Calu3 (cell line): ENCODE results near the gene ZNF554. TPM values are rescaled to one million over a fixed set of nuclear protein-coding genes. Genes with fewer than 3 reads are reported as not detected.

Experiments
- BruUV-seq: library from RNA; stranded (reverse); fragments of 400-500 nt; replicated peaks from 2 replicates; lab custom pipeline; 2021; lab: Mats Ljungman, UMichigan
- CTCF ChIA-PET: fragments of 300-600 bp; sonication (Branson Sonifier 250); formaldehyde crosslinking; loops from one replicate; lab custom pipeline; 2022; ENCODE audit warnings: antibody characterized with exemption; lab: Charles Lee
- DNase-seq: peaks from one replicate; pipeline ENCODE4 v3.0.0; 2022
- H3K27ac Mint-ChIP-seq: one replicate; pipeline ENCODE4 v1.8.0; 2022; ENCODE audit warnings: mixed read lengths; ENCODE audit not compliant: unreplicated experiment
- H3K27me3 Mint-ChIP-seq: one replicate; pipeline ENCODE4 v1.8.0; 2022; ENCODE audit warnings: mixed read lengths; ENCODE audit not compliant: unreplicated experiment
- H3K36me3 Mint-ChIP-seq: one replicate; pipeline ENCODE4 v1.8.0; 2022; ENCODE audit warnings: mild to moderate bottlenecking, moderate library complexity, mixed read lengths; ENCODE audit not compliant: insufficient read depth, unreplicated experiment
- H3K4me1 Mint-ChIP-seq: one replicate; pipeline ENCODE4 v1.8.0; 2022; ENCODE audit warnings: mild to moderate bottlenecking, low read depth, mixed read lengths; ENCODE audit not compliant: unreplicated experiment
- H3K4me3 Mint-ChIP-seq: one replicate; pipeline ENCODE4 v1.8.0; 2022; ENCODE audit warnings: mild to moderate bottlenecking, low read depth, moderate library complexity, mixed read lengths; ENCODE audit not compliant: unreplicated experiment
- H3K9me3 Mint-ChIP-seq: one replicate; pipeline ENCODE4 v1.8.0; 2022; ENCODE audit warnings: low read depth, mixed read lengths; ENCODE audit not compliant: unreplicated experiment
- intact Hi-C: fragments of 100-400 bp; cut with micrococcal nuclease; formaldehyde crosslinking; loops from one replicate; pipeline ENCODE4 v1.10.0; 2022; ENCODE audit not compliant: unreplicated experiment
- total RNA-seq: library from RNA; stranded (reverse); gene quantifications from 2 replicates; pipeline ENCODE4 v1.2.3, GENCODE V29; 2022
- TF ChIP-seq, protein P1 (sequence below): fragments of 200-600 bp; IDR thresholded peaks from one replicate; pipeline ENCODE4 v1.8.0; 2022; ENCODE audit warnings: antibody characterized with exemption; ENCODE audit not compliant: unreplicated experiment

Gene ZNF554
- total RNA-seq, 1 experiment from 2014 or later: 4.9 TPM

DNA sequence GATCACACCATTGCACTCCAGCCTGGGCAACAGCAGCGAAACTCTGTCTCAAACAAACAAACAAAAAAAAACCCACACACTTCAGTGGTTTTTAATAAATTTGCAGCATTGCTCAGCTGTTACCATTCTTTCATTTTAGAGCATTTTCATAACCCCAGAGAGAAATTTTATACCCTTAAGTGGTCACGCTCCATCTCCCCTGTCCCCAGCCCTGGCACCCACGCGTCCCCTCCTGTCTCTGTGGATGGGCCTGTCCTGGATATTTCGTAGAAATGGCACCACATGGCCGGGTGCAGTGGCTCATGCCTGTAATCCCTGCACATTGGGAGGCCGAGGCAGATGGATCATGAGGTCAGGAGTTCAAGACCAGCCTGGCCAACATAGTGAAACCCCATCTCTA, 26.5 kb upstream of the ZNF554 start:
- no TSS peak for BruUV-seq
- Mint-ChIP-seq H3K4me1 (no peaks in the 10 kb centered on the region), H3K36me3 (peaks cover 22% of the 10 kb centered on the region), H3K27ac (no peak overlapping the region), H3K4me3 (no peak overlapping the region), H3K9me3 (no peaks in the 10 kb centered on the region), H3K27me3 (no peaks in the 10 kb centered on the region)
- TF ChIP-seq, protein P1, sequence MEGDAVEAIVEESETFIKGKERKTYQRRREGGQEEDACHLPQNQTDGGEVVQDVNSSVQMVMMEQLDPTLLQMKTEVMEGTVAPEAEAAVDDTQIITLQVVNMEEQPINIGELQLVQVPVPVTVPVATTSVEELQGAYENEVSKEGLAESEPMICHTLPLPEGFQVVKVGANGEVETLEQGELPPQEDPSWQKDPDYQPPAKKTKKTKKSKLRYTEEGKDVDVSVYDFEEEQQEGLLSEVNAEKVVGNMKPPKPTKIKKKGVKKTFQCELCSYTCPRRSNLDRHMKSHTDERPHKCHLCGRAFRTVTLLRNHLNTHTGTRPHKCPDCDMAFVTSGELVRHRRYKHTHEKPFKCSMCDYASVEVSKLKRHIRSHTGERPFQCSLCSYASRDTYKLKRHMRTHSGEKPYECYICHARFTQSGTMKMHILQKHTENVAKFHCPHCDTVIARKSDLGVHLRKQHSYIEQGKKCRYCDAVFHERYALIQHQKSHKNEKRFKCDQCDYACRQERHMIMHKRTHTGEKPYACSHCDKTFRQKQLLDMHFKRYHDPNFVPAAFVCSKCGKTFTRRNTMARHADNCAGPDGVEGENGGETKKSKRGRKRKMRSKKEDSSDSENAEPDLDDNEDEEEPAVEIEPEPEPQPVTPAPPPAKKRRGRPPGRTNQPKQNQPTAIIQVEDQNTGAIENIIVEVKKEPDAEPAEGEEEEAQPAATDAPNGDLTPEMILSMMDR: no peak
- no peak for DNase-seq
- CTCF ChIA-PET: no interaction called here
- intact Hi-C loops: no loop called here

DNA sequence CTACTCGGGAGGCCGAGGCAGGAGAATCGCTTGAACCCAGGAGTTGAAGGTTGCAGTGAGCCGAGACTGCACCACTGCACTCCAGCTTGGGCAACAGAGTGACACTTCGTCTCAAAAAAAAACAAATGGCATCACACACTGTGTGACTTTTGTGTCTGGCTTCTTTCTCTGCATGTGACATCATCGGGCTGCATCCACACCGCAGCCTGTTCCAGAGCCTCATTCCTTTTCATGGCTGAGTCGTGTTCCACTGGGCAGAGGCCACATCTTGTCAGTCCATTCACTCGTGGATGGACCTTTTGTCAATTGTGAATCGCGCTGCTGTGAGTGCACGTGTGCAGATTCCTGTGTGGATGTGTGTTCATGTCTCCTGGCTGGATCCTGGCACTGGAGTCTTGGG, 26.1 kb upstream of the ZNF554 start:
- TF ChIP-seq, protein P1: no peak
- BruUV-seq: no TSS peak
- no peak for DNase-seq
- H3K9me3 Mint-ChIP-seq: no peaks in the 10 kb centered on the region
- H3K4me3 Mint-ChIP-seq: no peak overlapping the region
- peaks cover 26% of the 10 kb centered on the region for H3K36me3 Mint-ChIP-seq
- CTCF ChIA-PET: no interaction called here
- intact Hi-C loops: no loop called here
- H3K27ac Mint-ChIP-seq: no peak overlapping the region
- no peaks in the 10 kb centered on the region for H3K27me3 Mint-ChIP-seq
- H3K4me1 Mint-ChIP-seq: no peaks in the 10 kb centered on the region

DNA sequence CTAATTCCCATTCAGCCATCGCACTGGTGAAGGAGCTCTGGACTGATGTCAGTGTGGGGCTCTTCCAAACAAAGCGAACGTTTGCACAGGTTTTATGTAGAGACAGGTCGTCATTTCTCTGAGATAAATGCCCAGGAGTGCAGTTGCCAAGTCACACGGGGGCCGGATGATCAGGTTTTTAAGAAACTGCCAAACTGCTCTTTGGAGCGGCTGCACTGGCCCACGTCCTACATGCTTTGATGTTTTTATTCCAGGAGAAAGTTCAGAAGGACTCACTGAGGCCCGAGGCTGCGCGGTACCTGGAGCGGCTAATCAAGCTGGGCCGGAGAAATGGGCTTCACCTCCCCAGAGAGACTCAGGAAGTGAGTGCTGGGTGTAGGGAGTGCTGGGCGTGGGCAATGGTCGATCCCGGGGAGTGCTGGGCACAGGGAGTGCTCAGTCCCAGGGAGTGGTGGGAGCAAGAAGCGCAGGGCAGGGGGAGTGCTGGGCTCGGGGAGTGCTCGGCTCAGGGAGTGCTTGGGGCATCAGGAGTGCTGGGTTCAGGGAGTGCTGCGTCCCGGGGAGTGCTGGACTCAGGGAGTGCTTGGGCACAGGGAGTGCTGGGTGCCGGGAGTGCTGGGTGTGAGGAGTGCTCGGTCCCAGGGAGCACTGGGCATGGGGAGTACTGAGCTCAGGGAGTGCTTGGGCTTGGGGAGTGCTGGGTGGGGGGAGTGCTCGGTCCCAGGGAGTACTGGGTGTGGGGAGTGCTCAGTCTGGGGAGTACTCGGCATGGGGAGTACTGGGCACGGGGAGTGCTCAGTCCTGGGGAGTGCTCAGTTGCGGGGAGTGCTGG, 23.6 kb upstream of the ZNF554 start:
- no peak overlapping the region for H3K4me3 Mint-ChIP-seq
- CTCF ChIA-PET: interaction anchor here (0.8 kb wide), 1 partner anchor 11 kb away, joined by 5 read pairs; no protein-coding TSS in a partner anchor
- H3K4me1 Mint-ChIP-seq: no peaks in the 10 kb centered on the region
- intact Hi-C loops: no loop called here
- no peak for DNase-seq
- H3K36me3 Mint-ChIP-seq: peaks cover 26% of the 10 kb centered on the region
- no peak overlapping the region for H3K27ac Mint-ChIP-seq
- no peaks in the 10 kb centered on the region for H3K9me3 Mint-ChIP-seq
- no peaks in the 10 kb centered on the region for H3K27me3 Mint-ChIP-seq
- TF ChIP-seq, protein P1: no peak
- no TSS peak for BruUV-seq

DNA sequence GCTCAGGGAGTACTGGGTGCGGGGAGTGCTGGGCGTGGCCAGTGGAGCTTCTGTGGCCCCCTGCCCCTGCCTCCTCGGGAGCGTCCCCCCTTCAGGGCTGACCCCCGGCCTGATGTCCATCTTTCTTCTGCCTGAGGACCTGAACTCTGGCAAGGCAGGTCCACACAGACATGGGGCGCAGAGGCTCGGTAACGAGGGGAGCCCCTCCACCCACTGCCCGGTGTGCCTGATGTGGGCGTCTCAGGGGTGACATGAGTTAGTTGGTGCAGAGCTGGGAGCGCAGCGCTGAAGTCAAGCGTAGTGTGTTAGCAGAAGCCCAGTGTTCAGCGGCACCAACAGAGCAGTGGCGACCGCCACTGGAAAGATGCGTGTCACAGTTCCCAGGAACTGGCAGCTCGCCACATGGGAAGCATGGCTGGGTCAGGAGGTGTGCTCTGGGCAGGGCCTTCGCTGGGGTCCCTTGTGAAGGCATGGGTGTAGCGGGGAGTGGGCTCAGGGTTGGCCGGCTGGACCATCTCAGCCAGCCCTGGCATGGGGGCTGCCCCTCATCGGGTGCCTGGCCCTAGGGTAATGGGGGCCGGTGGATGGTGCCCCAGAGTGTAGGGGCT, 22.9 kb upstream of the ZNF554 start:
- H3K27ac Mint-ChIP-seq: no peak overlapping the region
- CTCF ChIA-PET: no interaction called here
- no peaks in the 10 kb centered on the region for H3K27me3 Mint-ChIP-seq
- TF ChIP-seq, protein P1: no peak
- no TSS peak for BruUV-seq
- H3K4me1 Mint-ChIP-seq: no peaks in the 10 kb centered on the region
- no peak for DNase-seq
- H3K36me3 Mint-ChIP-seq: peaks cover 24% of the 10 kb centered on the region
- intact Hi-C loops: no loop called here
- H3K4me3 Mint-ChIP-seq: no peak overlapping the region
- no peaks in the 10 kb centered on the region for H3K9me3 Mint-ChIP-seq
